ENCODE data around the gene NMU.
A peak's percentile ranks its signal among the peaks of the same experiment; 100 is the strongest.

DNA sequence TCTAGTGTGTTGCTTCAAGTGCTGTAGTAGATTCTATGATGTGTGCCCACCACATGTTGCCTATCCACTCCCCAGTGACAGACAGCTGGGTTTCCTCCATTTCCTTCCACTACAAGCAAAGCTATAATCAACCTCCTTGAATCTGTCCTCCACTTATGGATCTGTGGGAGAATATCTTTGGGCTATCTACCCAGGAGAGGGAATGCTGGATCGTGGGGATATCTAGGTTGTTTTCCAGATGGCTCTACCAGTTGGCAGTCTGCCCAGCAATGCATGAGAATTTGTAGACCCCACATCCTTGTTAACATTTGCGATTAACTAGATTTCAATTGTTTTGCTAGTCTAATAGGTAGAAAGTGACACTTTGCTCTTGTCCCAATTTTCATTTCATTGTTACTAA lies 10.3 kb downstream of the NMU start:
- TF ChIP-seq MEF2A (IDR thresholded peaks at IDR 0.05; ENCODE audit: borderline replicate concordance, low read depth) (no peak), GABPA (IDR thresholded peaks at IDR 0.05; ENCODE audit: low read depth) (no peak), TCF12 (IDR thresholded peaks at IDR 0.05) (no peak), GATA2 (CRISPR knock-in tag; IDR thresholded peaks at IDR 0.05) (peak; percentile 65), EZH2phosphoT487 (IDR thresholded peaks at IDR 0.05; ENCODE audit: borderline replicate concordance, low read depth) (no peak), RCOR1 (IDR thresholded peaks at IDR 0.05; ENCODE audit: low read length) (peak; percentile 47; the same call in 1 of the 2 replicates), TAF1 (IDR thresholded peaks at IDR 0.05; ENCODE audit: borderline replicate concordance, low read depth, low read length) (no peak)
- TF ChIP-seq, protein P1, sequence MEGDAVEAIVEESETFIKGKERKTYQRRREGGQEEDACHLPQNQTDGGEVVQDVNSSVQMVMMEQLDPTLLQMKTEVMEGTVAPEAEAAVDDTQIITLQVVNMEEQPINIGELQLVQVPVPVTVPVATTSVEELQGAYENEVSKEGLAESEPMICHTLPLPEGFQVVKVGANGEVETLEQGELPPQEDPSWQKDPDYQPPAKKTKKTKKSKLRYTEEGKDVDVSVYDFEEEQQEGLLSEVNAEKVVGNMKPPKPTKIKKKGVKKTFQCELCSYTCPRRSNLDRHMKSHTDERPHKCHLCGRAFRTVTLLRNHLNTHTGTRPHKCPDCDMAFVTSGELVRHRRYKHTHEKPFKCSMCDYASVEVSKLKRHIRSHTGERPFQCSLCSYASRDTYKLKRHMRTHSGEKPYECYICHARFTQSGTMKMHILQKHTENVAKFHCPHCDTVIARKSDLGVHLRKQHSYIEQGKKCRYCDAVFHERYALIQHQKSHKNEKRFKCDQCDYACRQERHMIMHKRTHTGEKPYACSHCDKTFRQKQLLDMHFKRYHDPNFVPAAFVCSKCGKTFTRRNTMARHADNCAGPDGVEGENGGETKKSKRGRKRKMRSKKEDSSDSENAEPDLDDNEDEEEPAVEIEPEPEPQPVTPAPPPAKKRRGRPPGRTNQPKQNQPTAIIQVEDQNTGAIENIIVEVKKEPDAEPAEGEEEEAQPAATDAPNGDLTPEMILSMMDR (IDR thresholded peaks at IDR 0.05), result no peak
- TF ChIP-seq, protein P2, sequence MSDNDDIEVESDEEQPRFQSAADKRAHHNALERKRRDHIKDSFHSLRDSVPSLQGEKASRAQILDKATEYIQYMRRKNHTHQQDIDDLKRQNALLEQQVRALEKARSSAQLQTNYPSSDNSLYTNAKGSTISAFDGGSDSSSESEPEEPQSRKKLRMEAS (IDR thresholded peaks at IDR 0.05; ENCODE audit: low read depth), result no peak
- TF ChIP-seq, protein P3, sequence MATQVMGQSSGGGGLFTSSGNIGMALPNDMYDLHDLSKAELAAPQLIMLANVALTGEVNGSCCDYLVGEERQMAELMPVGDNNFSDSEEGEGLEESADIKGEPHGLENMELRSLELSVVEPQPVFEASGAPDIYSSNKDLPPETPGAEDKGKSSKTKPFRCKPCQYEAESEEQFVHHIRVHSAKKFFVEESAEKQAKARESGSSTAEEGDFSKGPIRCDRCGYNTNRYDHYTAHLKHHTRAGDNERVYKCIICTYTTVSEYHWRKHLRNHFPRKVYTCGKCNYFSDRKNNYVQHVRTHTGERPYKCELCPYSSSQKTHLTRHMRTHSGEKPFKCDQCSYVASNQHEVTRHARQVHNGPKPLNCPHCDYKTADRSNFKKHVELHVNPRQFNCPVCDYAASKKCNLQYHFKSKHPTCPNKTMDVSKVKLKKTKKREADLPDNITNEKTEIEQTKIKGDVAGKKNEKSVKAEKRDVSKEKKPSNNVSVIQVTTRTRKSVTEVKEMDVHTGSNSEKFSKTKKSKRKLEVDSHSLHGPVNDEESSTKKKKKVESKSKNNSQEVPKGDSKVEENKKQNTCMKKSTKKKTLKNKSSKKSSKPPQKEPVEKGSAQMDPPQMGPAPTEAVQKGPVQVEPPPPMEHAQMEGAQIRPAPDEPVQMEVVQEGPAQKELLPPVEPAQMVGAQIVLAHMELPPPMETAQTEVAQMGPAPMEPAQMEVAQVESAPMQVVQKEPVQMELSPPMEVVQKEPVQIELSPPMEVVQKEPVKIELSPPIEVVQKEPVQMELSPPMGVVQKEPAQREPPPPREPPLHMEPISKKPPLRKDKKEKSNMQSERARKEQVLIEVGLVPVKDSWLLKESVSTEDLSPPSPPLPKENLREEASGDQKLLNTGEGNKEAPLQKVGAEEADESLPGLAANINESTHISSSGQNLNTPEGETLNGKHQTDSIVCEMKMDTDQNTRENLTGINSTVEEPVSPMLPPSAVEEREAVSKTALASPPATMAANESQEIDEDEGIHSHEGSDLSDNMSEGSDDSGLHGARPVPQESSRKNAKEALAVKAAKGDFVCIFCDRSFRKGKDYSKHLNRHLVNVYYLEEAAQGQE (IDR thresholded peaks at IDR 0.05; ENCODE audit: low read depth, low read length), result no peak
